ENCODE measurements around the gene BMP2K. TPM values are rescaled to one million over a fixed set of nuclear protein-coding genes. Genes with fewer than 3 reads are reported as not detected.

Gene BMP2K
- total RNA-seq, 1 donor from 2014 or later = 25.2 TPM

- H3K27me3 ChIP-seq (ENCODE audit: control insufficient read depth, insufficient read depth, low read length) = no peaks in the 10 kb centered on the region
- TF ChIP-seq, protein P1, sequence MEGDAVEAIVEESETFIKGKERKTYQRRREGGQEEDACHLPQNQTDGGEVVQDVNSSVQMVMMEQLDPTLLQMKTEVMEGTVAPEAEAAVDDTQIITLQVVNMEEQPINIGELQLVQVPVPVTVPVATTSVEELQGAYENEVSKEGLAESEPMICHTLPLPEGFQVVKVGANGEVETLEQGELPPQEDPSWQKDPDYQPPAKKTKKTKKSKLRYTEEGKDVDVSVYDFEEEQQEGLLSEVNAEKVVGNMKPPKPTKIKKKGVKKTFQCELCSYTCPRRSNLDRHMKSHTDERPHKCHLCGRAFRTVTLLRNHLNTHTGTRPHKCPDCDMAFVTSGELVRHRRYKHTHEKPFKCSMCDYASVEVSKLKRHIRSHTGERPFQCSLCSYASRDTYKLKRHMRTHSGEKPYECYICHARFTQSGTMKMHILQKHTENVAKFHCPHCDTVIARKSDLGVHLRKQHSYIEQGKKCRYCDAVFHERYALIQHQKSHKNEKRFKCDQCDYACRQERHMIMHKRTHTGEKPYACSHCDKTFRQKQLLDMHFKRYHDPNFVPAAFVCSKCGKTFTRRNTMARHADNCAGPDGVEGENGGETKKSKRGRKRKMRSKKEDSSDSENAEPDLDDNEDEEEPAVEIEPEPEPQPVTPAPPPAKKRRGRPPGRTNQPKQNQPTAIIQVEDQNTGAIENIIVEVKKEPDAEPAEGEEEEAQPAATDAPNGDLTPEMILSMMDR (IDR thresholded peaks at IDR 0.05; ENCODE audit: insufficient read depth, low read length, poor library complexity, severe bottlenecking) = no peak
Measured at GRCh38 chr4:78765432-78766006, 10.6 kb upstream of the BMP2K start.

GRCh38 chr4:78766026-78766425 is 10.1 kb upstream of the BMP2K start:
- no peak overlapping the region for H3K4me3 ChIP-seq (ENCODE audit: low read depth, low read length)
- no peaks in the 10 kb centered on the region for H3K36me3 ChIP-seq (ENCODE audit: control insufficient read depth, insufficient read depth, low read length)
- TF ChIP-seq, protein P1 (IDR thresholded peaks at IDR 0.05; ENCODE audit: insufficient read depth, low read length, poor library complexity, severe bottlenecking) = no peak
- H3K27me3 ChIP-seq (ENCODE audit: control insufficient read depth, insufficient read depth, low read length) = no peaks in the 10 kb centered on the region
- no peak for DNase-seq (ENCODE audit: low read depth)

More at GRCh38 chr4:78765432-78766006, 10.6 kb upstream of the BMP2K start:
- DNase-seq (ENCODE audit: low read depth) = no peak
- Histone ChIP-seq H3K4me3 (ENCODE audit: low read depth, low read length) (no peak overlapping the region), H3K36me3 (ENCODE audit: control insufficient read depth, insufficient read depth, low read length) (no peaks in the 10 kb centered on the region)

DNA sequence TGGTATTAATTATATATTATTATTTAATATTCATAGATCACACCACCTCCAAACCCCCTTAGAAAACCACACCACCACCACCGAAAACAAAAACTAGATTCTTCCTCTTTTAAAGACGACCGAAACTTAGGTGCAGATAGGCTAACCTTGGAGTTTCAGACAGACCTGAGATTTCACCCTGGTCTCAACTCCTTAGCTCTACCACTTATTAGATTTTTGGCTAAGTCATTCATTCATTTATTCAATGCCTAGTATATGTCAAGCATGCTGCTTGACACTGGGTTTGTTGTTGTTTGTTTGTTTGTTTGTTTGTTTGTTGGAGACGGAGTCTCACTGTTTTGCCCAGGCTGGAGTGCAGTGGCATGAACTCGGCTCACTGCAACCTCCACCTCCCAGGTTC is 9.5 kb upstream of the BMP2K start:
- no peak for DNase-seq (ENCODE audit: low read depth)
- TF ChIP-seq, protein P1 (IDR thresholded peaks at IDR 0.05; ENCODE audit: insufficient read depth, low read length, poor library complexity, severe bottlenecking) = no peak

DNA sequence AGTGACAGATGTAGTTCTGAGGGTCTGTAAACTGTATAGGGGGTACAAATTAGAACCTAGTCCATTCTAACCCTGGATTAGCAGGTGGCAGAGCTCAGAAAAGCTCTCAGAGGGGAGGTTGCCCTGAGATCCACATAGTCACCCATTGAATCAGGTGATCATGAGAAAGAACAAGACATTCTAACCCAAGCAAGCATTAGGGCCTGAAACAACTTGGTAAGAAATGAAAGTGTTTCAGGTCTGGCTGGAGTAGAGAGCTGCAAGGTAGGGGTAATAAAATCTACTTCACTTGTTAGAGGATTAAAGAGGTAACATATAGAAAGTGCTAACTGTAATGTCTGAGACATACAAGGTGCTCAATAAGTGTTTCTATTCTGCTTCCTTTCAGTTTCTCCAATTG is 8.8 kb upstream of the BMP2K start:
- TF ChIP-seq, protein P1 (IDR thresholded peaks at IDR 0.05; ENCODE audit: insufficient read depth, low read length, poor library complexity, severe bottlenecking) = no peak
- no peaks in the 10 kb centered on the region for H3K36me3 ChIP-seq (ENCODE audit: control insufficient read depth, insufficient read depth, low read length)
- no peaks in the 10 kb centered on the region for H3K27me3 ChIP-seq (ENCODE audit: control insufficient read depth, insufficient read depth, low read length)
- no peak for DNase-seq (ENCODE audit: low read depth)
- H3K4me3 ChIP-seq (ENCODE audit: low read depth, low read length) = no peak overlapping the region

More for the DNA sequence above, 9.5 kb upstream of the BMP2K start:
- H3K4me3 ChIP-seq (ENCODE audit: low read depth, low read length) = no peak overlapping the region
- H3K27me3 ChIP-seq (ENCODE audit: control insufficient read depth, insufficient read depth, low read length) = no peaks in the 10 kb centered on the region
- no peaks in the 10 kb centered on the region for H3K36me3 ChIP-seq (ENCODE audit: control insufficient read depth, insufficient read depth, low read length)

- Histone ChIP-seq H3K4me3 (ENCODE audit: low read depth, low read length) (no peak overlapping the region), H3K27me3 (ENCODE audit: control insufficient read depth, insufficient read depth, low read length) (no peaks in the 10 kb centered on the region), H3K36me3 (ENCODE audit: control insufficient read depth, insufficient read depth, low read length) (no peaks in the 10 kb centered on the region)
- no peak for DNase-seq (ENCODE audit: low read depth)
- TF ChIP-seq, protein P1 (IDR thresholded peaks at IDR 0.05; ENCODE audit: insufficient read depth, low read length, poor library complexity, severe bottlenecking) = no peak
Measured at GRCh38 chr4:78768452-78769180, 7.5 kb upstream of the BMP2K start.

All from kidney epithelial cell (primary cell).